K562 (cell line): Measurements from ENCODE around the gene CD46. TPM values are rescaled to one million over a fixed set of nuclear protein-coding genes. Genes with fewer than 3 reads are reported as not detected.

ENCODE experiments used
- ASH1L ChIP-seq: fragments of 450-650 bp; IDR thresholded peaks from 2 replicates; pipeline ENCODE4 v1.6.1; 2018; ENCODE audit warnings: borderline replicate concordance, mild to moderate bottlenecking, low read depth; ENCODE audit not compliant: partially characterized antibody
- BRCA1 ChIP-seq, 2 experiments: fragments of 450-650 bp in 1 of 2; sonication (generic) in 1 of 2; formaldehyde crosslinking in 1 of 2; IDR thresholded peaks; 2 replicates each; pipeline versions ENCODE4 v1.5.0 to v1.6.1; 2017 to 2020; ENCODE audit warnings: mild to moderate bottlenecking in 1 of 2, missing genetic modification reagents in 1 of 2
- ESRRA ChIP-seq: fragments of 450-650 bp; IDR thresholded peaks from 2 replicates; pipeline ENCODE4 v1.6.1; 2014; ENCODE audit warnings: low read depth, mild to moderate bottlenecking, moderate library complexity, borderline replicate concordance
- GATA2 ChIP-seq: sonication (generic); formaldehyde crosslinking; IDR thresholded peaks from 2 replicates; pipeline ENCODE4 v1.4.0; 2020; ENCODE audit warnings: mild to moderate bottlenecking, missing genetic modification reagents
- HIVEP1 ChIP-seq: fragments of 250-450 bp; sonication (Bioruptor Pico); IDR thresholded peaks from 2 replicates; pipeline ENCODE4 v1.4.0; 2020; ENCODE audit warnings: mild to moderate bottlenecking
- HLTF ChIP-seq: fragments of 450-650 bp; IDR thresholded peaks from 2 replicates; pipeline ENCODE4 v1.6.1; 2016
- MTA3 ChIP-seq: fragments of 450-650 bp; formaldehyde crosslinking; IDR thresholded peaks from 2 replicates; pipeline ENCODE4 v1.6.1; 2017; ENCODE audit warnings: mild to moderate bottlenecking, borderline replicate concordance
- MYNN ChIP-seq, 2 experiments: sonication (generic); formaldehyde crosslinking in 1 of 2; IDR thresholded peaks; 2 replicates each; pipeline versions ENCODE4 v1.5.0 to v1.6.1; 2016 to 2020; ENCODE audit warnings: antibody characterized with exemption in 1 of 2, missing genetic modification reagents in 1 of 2
- NCOA2 ChIP-seq, 2 experiments: fragments of 450-650 bp; IDR thresholded peaks; 2 replicates each; pipeline ENCODE4 v1.6.1; 2018; ENCODE audit warnings: mild to moderate bottlenecking in 2 of 2, moderate library complexity in 1 of 2; ENCODE audit not compliant: partially characterized antibody in 2 of 2
- NELFE ChIP-seq: IDR thresholded peaks from 2 replicates; pipeline ENCODE4 v1.6.1; 2011; ENCODE audit warnings: mild to moderate bottlenecking; ENCODE audit not compliant: insufficient read depth, insufficient read length
- NEUROD1 ChIP-seq: fragments of 150-350 bp; IDR thresholded peaks from 2 replicates; pipeline ENCODE4 v1.6.1; 2014; ENCODE audit warnings: borderline replicate concordance, low read length, low read depth; ENCODE audit not compliant: partially characterized antibody
- PHF20 ChIP-seq: fragments of 450-650 bp; IDR thresholded peaks from 2 replicates; pipeline ENCODE4 v1.6.1; 2018; ENCODE audit not compliant: partially characterized antibody
- POLR2AphosphoS5 ChIP-seq: IDR thresholded peaks from 2 replicates; pipeline ENCODE4 v1.6.1; 2011; ENCODE audit warnings: mild to moderate bottlenecking, low read depth, low read length, moderate library complexity; ENCODE audit not compliant: control insufficient read depth, insufficient read depth
- POLR2G ChIP-seq: fragments of 200-400 bp; formaldehyde crosslinking; IDR thresholded peaks from 2 replicates; pipeline ENCODE4 v1.6.1; 2017; ENCODE audit warnings: low read depth, mild to moderate bottlenecking, antibody characterized with exemption, low read length, moderate library complexity
- POU5F1 ChIP-seq: fragments of 150-350 bp; IDR thresholded peaks from 2 replicates; pipeline ENCODE4 v1.6.1; 2014; ENCODE audit warnings: borderline replicate concordance, low read length, low read depth, mild to moderate bottlenecking; ENCODE audit not compliant: partially characterized antibody
- SAFB ChIP-seq: fragments of 200-400 bp; formaldehyde crosslinking; IDR thresholded peaks from 2 replicates; pipeline ENCODE4 v1.6.1; 2017; ENCODE audit warnings: low read depth, low read length, borderline replicate concordance
- ZFP30 ChIP-seq: fragments of 250-450 bp; sonication (Bioruptor Pico); IDR thresholded peaks from 2 replicates; pipeline ENCODE4 v1.8.0; 2022; ENCODE audit warnings: moderate library complexity, mild to moderate bottlenecking, inconsistent platforms, borderline replicate concordance
- ZNF121 ChIP-seq: sonication (generic); formaldehyde crosslinking; conservative IDR thresholded peaks from 2 replicates; pipeline ENCODE4 v1.8.0; 2022; ENCODE audit warnings: missing genetic modification reagents
- ZNF146 ChIP-seq: IDR thresholded peaks from one replicate; pipeline ENCODE4 v1.6.1; 2018; ENCODE audit warnings: missing compliant biosample characterization; ENCODE audit not compliant: unreplicated experiment
- ZNF217 ChIP-seq: sonication (generic); formaldehyde crosslinking; IDR thresholded peaks from 2 replicates; pipeline ENCODE4 v1.8.0; 2022; ENCODE audit warnings: mild to moderate bottlenecking, missing genetic modification reagents
- ZNF384 ChIP-seq: IDR thresholded peaks from 2 replicates; pipeline ENCODE4 v1.6.1; 2012; ENCODE audit warnings: low read depth, low read length, improper control_type of control experiment
- polyA plus RNA-seq, 8 experiments: library from polyadenylated mRNA; depleted of rRNA in 4 of 8; stranded (reverse) in 5 of 8; unstranded in 3 of 8; fragments of >200 nt; fragmentation: Nextera tagmentation in 2 of 8; fragmentation: Illumina TruSeq in 1 of 8; extraction: Ambion mirVana in 2 of 8; extraction: Trizol in 1 of 8; gene quantifications; 2 replicates each; pipeline versions ENCODE4 v1.2.1 to v1.2.3, GENCODE V29; 2011 to 2014; ENCODE audit warnings: inconsistent platforms in 1 of 8, missing spikeins in 1 of 8
- total RNA-seq, 7 experiments: library from RNA; depleted of rRNA in 6 of 7; stranded (reverse); fragments of >200 nt in 6 of 7; fragmentation: Illumina TruSeq in 2 of 7; extraction: Trizol in 2 of 7; gene quantifications; 2 replicates each; pipeline versions ENCODE4 v1.2.1 to v1.2.3, GENCODE V29; 2011 to 2021; ENCODE audit warnings: low replicate concordance in 1 of 7
- TF ChIP-seq, protein P1 (sequence below), 3 experiments: fragments of 200-800 bp in 1 of 3; sonication (Bioruptor generic) in 1 of 3; sonication (generic) in 1 of 3; formaldehyde crosslinking in 1 of 3; IDR thresholded peaks; 2 replicates each; pipeline versions ENCODE4 v1.6.1 to v1.8.0; 2016 to 2022; ENCODE audit warnings: mild to moderate bottlenecking in 2 of 3, missing compliant biosample characterization in 2 of 3, missing genetic modification characterization in 2 of 3, missing genetic modification reagents in 1 of 3
- TF ChIP-seq, protein P2 (sequence below): fragments of 450-650 bp; IDR thresholded peaks from 2 replicates; pipeline ENCODE4 v1.7.0; 2016; ENCODE audit warnings: borderline replicate concordance
- TF ChIP-seq, protein P3 (sequence below): sonication (generic); formaldehyde crosslinking; IDR thresholded peaks from 2 replicates; pipeline ENCODE4 v1.4.0; 2020; ENCODE audit warnings: mild to moderate bottlenecking, missing genetic modification reagents

CD46 gene
- total and polyA plus RNA-seq, 9 of the 15 experiments (the other 6 are each of a cell fraction or from before 2014, with no cell fraction given), result 87.9 to 374 (median 156) TPM

DNA sequence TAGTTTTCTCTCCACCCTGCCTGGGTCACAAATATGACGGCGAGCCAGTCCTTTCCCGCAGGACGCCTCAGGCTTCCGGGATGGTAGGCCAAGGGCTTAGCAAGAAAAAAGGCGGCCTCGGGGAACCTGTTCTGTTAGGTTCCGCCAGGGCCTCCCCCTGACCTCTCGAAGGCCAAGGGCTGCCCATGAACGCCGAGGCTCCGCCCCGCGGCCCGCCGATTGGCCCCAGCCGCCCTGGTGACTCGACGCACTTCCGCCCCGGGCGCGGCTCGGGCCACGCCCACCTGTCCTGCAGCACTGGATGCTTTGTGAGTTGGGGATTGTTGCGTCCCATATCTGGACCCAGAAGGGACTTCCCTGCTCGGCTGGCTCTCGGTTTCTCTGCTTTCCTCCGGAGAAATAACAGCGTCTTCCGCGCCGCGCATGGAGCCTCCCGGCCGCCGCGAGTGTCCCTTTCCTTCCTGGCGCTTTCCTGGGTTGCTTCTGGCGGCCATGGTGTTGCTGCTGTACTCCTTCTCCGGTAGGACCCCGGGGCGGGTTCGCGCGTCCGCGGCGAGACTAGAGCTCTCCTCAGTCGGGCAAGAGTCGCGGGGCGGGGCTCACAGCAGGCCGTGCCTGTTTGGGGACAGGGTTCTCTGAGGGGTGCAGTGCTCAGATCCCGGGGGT lies at the start of gene CD46 (continued):
- peak; percentile 11 for TF ChIP-seq POU5F1
- TF ChIP-seq ZNF121 (CRISPR knock-in tag), result no peak
- no peak for TF ChIP-seq BRCA1 (IDR thresholded peaks at IDR 0.05)
- no peak for TF ChIP-seq BRCA1 (CRISPR knock-in tag; IDR thresholded peaks at IDR 0.05)
- no peak for TF ChIP-seq PHF20
- TF ChIP-seq GATA2 (CRISPR knock-in tag), result no peak
- no peak for TF ChIP-seq ZNF384
- peak; percentile 96 for TF ChIP-seq POLR2AphosphoS5
- TF ChIP-seq, protein P1, sequence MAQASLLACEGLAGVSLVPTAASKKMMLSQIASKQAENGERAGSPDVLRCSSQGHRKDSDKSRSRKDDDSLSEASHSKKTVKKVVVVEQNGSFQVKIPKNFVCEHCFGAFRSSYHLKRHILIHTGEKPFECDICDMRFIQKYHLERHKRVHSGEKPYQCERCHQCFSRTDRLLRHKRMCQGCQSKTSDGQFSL (CRISPR knock-in tag; IDR thresholded peaks at IDR 0.05), result no peak
- TF ChIP-seq, protein P1 (tag; IDR thresholded peaks at IDR 0.05), result no peak
- TF ChIP-seq HIVEP1, result no peak
- TF ChIP-seq HLTF, result no peak
- TF ChIP-seq ZFP30 (CRISPR knock-in tag), result no peak
- TF ChIP-seq, protein P2, sequence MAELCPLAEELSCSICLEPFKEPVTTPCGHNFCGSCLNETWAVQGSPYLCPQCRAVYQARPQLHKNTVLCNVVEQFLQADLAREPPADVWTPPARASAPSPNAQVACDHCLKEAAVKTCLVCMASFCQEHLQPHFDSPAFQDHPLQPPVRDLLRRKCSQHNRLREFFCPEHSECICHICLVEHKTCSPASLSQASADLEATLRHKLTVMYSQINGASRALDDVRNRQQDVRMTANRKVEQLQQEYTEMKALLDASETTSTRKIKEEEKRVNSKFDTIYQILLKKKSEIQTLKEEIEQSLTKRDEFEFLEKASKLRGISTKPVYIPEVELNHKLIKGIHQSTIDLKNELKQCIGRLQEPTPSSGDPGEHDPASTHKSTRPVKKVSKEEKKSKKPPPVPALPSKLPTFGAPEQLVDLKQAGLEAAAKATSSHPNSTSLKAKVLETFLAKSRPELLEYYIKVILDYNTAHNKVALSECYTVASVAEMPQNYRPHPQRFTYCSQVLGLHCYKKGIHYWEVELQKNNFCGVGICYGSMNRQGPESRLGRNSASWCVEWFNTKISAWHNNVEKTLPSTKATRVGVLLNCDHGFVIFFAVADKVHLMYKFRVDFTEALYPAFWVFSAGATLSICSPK, result no peak
- peak; percentile 92 for TF ChIP-seq MTA3
- no peak for TF ChIP-seq NELFE
- TF ChIP-seq NEUROD1, result peak; percentile 71
- no peak for TF ChIP-seq MYNN (IDR thresholded peaks at IDR 0.05)
- TF ChIP-seq MYNN (CRISPR knock-in tag; IDR thresholded peaks at IDR 0.05), result no peak
- no peak for TF ChIP-seq ASH1L
- no peak for TF ChIP-seq NCOA2 (IDR thresholded peaks at IDR 0.05; ENCODE audit: partially characterized antibody in 2 of 2)
- TF ChIP-seq POLR2G, result peak; percentile 96
- TF ChIP-seq, protein P3, sequence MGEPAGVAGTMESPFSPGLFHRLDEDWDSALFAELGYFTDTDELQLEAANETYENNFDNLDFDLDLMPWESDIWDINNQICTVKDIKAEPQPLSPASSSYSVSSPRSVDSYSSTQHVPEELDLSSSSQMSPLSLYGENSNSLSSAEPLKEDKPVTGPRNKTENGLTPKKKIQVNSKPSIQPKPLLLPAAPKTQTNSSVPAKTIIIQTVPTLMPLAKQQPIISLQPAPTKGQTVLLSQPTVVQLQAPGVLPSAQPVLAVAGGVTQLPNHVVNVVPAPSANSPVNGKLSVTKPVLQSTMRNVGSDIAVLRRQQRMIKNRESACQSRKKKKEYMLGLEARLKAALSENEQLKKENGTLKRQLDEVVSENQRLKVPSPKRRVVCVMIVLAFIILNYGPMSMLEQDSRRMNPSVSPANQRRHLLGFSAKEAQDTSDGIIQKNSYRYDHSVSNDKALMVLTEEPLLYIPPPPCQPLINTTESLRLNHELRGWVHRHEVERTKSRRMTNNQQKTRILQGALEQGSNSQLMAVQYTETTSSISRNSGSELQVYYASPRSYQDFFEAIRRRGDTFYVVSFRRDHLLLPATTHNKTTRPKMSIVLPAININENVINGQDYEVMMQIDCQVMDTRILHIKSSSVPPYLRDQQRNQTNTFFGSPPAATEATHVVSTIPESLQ, result no peak
- no peak for TF ChIP-seq ZNF146 (CRISPR knock-in tag)
- TF ChIP-seq SAFB, result no peak
- peak; percentile 88 for TF ChIP-seq ESRRA
- no peak for TF ChIP-seq ZNF217 (CRISPR knock-in tag)
